Middle frontal gyrus (tissue), 1 donor: ENCODE data around the gene SLIT2.

ENCODE experiments used
- DNase-seq: peaks from one replicate; pipeline ENCODE4 v3.0.0-alpha.2; 2015; ENCODE audit warnings: low spot score; ENCODE audit errors: extremely low spot score

SLIT2 gene, protein sequence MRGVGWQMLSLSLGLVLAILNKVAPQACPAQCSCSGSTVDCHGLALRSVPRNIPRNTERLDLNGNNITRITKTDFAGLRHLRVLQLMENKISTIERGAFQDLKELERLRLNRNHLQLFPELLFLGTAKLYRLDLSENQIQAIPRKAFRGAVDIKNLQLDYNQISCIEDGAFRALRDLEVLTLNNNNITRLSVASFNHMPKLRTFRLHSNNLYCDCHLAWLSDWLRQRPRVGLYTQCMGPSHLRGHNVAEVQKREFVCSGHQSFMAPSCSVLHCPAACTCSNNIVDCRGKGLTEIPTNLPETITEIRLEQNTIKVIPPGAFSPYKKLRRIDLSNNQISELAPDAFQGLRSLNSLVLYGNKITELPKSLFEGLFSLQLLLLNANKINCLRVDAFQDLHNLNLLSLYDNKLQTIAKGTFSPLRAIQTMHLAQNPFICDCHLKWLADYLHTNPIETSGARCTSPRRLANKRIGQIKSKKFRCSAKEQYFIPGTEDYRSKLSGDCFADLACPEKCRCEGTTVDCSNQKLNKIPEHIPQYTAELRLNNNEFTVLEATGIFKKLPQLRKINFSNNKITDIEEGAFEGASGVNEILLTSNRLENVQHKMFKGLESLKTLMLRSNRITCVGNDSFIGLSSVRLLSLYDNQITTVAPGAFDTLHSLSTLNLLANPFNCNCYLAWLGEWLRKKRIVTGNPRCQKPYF (N-terminal part only)

DNA sequence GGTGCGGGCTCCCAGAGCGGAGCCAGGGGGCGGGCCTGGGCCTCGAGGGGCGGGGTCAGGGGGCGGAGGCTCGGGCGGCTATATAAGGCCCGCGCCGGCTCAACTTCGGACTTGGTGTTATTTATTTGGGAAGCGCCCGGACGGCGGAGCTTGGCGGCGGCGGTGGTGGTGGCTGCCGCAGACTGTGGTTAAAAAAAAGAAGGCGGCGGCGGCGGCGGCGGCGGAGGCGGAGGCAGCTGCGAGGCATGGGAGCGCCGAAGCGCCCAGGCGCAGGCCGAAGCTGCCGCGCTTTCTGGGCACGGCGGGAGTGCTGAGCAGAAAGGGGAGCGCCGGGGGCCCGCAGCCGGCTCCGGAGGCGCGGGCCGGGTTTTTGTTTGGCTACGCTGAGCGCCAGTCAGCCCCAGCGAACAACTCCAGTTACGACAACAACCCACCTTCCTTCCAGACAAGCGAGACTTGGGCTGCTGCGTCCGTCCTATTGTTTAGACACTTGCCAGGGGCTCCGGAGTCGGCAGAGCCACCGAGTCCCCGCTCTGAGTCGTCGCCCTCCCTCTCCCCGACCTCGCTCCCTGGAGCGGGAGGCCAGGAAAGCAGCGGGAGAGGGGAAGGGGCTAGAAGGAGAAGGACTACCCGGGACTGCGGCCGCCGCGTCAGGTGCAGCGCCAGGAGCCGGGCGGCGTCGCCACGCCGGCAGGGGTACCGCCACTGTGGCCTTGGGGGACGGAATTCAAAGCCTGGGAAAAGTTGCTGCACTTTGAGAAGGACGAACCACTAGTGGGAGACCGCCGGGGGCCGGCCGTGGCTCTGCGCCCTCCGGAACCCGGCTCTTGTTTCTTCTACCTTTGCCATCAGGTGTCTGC lies at the start of gene SLIT2:
TSS of gene SLIT2 (plus strand) at position 110 of the 860 bp plus-strand sequence. CDS start 1,911 bp downstream, outside the sequence.
- DNase-seq: peak; percentile 38

DNA sequence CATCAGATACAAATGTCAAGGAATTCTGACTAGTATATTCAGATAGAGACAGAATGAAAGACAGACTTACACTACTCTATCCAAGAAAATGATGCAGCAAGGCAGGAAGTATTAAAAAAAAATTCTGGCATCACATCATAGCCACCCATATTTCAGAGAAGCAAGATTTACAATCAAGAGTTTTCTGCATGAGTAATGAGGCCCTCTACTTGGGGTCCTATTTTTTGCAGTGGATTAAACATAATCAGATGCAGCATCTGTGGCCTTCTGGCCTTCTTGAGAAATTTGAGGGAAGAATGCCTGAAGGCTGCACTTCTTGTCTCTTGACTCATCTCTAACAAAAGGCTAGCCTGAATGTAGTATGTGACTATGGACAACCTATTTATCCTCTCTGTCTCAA lies 48.2 kb upstream of the SLIT2 start:
- DNase-seq: no peak

DNA sequence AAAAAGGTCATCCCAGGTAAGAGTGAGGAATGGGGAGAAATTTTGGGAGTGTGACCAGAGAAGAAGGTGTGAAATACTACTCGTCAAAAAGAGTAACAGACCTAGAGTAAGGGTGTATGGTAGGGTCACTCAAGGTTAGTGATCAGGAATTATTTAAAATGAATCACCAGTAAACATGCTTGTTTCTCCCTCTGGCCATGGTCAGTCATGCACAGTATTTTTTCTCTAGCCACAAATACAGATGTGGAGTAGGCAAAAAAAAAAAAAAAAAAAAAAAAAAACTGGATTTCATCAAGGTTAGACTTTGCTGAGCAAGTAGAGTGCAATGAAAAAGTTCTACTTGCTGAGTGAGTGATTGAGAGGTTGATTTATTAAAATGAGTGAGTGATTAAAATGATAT lies 34.2 kb upstream of the SLIT2 start:
- DNase-seq: no peak

DNA sequence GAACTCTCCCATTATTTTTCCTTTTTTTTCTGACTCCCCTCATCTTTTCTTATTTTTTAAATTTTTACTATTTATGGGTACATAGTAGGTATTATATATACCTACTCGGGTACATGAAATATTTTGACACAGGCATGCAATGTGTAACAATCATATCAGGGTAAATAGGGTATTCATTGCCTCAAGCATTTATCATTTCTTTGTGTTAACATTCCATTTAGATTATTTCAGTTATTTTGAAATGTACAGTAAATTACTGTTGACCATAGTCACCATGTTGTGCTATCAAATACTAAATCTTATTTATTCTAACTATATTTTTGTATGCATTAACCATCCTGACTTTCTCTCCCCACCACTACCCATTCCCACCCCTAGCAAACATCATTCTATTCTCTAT lies 33.8 kb upstream of the SLIT2 start:
- no peak for DNase-seq

DNA sequence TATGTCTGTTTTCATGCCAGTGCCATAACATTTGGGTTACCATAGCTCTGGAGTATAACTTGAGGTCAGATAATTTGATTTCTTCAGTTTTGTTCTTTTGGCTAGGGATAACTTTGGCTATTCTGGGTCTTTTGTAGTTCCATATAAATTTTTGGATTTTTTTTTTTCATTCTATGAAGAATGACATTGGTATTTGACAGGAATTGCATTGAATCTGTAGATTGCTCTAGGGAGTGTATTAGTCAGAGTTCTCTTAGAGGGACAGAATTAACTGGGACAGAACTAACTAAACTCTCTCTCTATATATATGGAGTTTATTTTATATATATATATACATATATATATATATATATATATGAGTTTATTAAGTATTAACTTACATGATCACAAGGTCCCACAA lies 32.2 kb upstream of the SLIT2 start:
- no peak for DNase-seq

DNA sequence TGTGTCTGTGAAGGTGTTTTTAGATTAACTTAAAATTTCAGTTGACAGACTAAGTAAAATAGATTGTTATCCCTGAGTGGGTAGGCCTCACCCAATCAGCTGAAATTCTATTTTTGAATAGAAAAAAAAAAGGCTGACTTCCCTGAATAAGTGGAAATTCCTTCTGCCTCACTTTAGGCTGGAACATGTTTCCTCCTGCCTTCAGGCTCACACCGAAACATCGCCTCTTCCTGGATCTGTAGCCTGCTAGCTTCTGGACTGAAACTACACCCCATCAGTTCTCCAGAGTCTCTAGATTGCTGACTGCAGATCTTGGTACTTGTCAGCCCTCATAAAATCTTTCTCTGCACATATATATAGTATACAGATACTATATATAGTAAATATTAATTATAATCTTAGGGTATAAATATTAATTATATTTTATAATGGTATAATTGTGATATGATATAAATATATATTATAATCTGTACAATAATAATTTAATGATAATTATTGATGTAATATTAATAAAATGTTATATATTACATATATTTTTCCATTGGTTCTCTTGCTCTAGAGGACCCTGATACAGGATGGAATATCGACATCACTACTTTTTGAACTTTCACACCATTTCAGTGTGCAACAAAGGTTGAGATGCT lies 13.7 kb upstream of the SLIT2 start:
- DNase-seq: no peak

DNA sequence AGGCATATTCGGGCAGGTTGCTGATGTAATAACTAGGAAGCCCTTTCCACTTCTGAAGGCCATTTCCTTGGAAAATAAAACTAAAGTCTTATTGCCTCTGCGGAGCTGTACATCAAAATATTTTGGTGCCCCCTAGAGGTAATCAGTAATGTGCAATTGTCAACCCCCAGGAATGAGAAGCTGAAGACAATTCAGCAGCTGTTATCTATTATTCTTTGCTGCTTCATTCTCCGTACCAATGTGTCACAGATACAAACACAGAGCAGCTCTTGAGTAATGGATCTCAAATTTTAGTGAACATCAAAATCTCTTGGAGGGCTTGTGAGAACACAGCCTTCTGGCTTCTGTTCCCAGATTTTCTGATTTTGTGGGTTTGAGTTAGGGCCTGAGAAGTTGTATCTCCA lies 3.5 kb upstream of the SLIT2 start:
- DNase-seq: no peak

DNA sequence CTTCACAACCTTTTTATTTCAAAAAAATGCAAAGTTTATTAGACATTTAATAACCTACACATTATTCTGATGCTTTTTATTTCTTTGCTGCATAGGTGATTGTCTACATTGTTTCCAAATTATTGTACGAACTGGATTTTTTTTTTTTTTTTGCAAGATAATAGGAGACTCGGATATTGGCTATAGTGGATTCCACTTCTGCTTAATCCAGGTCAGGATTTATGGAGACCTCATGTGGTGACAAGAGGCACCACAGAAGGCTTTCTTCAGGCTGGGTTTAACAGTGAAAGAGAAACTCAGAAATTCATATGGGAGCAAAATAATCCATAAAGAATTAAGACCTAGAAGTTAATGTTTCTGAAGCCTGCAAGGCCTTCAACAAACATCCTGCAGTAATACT lies 2.4 kb upstream of the SLIT2 start:
- DNase-seq: no peak

DNA sequence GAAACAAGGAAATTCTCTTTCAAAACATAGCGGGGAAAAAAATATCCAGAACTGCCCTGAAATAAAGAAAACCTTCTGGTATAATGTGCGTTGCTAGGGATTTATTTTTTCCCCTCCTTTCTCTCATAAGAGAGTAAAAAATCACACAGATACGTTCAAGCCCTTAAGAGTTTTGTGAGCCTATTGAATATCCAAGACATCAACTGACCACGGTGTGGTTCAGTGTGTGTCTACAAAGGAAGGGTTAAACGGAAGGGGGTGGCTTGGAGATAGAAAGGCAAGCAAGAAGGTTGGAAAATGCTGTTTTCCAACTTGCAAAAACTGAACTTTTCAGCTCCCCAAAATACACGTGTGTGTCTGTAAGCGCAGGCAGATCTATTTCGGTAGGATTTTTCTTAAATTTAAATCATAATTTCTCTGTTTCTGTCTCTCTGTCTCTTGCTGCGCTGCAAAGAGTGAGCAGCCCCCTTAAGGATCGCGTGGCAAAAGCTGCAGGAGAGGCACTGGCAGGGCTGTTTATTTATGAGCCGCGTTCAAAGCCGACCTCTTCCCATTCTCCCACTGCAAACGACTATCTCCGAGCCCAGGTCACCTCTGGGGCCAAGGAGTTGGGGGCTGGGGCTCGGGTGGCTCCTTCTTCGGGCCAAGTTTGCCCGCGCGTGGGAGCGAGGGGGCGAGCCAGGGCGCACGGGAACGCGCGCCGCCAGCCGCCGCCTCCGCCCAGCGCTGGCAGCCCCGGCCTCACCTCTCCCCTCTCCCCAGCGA lies 492 bp upstream of the SLIT2 start:
- no peak for DNase-seq

DNA sequence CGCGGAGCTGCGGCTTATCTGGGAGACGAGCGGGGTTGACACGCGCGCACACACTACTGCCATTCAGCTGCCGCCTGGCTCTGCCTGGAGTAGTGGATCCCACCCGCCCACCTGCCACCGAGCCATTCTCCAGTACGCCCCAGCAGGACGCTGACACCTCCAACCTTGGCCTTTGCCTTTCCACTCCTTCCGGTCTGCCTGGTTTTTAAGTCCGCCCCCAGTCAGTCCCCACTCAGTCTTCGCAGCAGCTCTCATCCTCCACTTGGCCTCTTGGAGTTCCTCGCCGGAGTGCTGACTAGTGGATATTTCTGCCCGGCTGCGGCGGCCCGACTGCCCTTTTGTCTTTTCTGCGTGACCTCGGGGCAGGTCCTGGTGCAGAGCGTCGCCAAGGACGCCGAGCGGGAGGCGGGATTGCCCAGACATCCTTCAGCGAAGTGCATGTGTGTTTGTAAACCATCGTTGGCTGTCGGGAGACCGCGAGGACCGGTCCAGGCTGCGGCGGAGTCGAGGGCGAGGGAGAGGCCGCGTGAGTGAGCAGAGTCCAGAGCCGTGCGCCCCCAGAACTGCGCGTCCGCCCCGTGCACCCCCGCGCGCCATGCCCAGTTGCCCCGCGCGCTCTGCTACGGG lies 1.1 kb downstream of the SLIT2 start:
- DNase-seq: no peak

DNA sequence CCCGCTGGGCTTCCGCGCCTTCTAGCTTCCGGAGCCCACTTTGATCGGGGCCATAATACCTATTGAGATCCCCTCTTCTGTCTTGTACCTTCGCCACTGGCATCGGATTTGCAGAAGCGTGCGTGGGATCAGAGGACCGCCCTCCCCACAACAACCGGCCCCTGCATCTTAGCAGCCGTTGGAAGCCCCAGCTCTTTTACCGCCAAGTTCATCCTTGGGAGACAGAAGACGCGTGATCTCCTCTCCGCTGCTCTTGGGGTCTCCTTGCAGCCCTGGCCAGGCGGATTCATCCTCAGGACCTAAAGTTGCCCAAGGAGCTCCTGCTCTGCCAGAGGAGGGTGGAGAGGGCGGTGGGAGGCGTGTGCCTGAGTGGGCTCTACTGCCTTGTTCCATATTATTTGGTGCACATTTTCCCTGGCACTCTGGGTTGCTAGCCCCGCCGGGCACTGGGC lies 1.6 kb downstream of the SLIT2 start:
- DNase-seq: no peak

DNA sequence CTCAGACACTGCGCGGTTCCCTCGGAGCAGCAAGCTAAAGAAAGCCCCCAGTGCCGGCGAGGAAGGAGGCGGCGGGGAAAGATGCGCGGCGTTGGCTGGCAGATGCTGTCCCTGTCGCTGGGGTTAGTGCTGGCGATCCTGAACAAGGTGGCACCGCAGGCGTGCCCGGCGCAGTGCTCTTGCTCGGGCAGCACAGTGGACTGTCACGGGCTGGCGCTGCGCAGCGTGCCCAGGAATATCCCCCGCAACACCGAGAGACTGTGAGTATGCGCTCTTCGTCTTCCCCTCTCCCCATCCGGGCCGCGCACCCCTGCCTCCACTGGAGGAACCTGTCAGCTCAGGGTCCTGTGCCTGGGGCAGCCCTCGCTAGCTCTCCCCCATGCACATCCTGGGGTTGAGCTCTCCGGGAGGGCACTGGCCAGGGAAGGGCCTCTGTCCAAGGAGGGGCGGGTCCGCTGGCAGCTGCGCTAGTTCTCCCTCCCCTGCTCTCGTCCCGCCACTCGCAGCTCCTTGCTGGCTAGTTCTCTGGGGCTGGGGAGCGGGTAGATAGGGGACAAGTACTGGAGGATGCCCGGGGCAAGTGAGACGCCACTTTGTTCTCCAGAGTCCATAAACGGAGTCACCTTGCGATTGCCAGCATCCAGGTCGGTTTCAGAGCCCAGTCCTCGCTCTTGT lies 2.2 kb downstream of the SLIT2 start:
- DNase-seq: no peak

DNA sequence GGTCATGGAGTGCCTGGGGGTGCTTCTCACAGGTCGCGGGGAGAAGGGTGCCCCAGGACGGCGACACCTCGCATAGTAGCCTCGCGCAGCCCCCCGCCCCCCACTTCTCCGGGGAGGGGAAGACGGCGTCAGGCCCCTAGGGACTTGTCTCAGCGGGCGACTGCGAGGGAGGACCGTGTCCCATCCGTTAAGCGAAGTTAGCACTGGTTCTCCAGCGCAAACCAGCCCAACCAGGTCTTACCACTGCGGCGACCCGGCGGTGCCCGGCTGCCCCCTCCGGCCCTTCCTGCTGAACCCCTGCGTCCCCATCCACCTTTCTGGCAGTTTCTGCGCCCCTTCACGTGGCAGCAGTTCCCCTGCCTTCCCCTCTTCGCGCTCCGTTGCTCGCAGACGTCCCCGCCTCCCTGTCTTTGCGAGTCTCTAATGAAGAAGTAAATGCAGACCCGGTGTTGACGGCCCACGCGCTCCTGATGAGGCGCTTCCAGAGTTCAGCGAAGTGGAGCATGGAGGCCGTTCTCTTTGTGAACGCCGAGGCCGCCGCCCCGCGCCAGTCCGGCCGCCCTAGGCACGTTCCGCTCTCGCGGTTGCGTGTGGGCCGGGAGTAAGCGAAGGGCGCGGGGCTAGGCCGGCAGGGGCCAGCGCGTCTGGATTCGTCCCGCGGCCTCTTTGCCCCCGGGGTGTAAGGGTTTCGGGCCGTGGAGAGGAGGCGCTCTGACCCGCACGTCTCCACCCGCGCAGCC lies 3.0 kb downstream of the SLIT2 start:
- DNase-seq: no peak

DNA sequence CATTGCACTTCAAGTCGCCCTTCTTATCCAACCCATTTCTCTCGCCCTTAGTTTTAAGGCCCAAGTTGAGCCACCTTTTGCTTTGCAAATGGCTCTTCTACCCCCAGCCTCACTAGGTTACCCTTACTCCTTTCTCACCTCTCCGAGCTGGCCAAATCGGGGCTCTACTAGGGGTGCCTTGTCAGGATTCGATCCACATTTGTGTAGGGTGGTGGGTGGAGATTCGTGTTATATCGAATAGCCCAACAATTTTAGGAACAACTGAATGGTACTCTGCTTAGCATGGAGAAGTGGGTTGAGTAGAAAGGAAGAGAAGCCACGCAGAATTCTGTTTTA lies 3.5 kb downstream of the SLIT2 start:
- DNase-seq: no peak

DNA sequence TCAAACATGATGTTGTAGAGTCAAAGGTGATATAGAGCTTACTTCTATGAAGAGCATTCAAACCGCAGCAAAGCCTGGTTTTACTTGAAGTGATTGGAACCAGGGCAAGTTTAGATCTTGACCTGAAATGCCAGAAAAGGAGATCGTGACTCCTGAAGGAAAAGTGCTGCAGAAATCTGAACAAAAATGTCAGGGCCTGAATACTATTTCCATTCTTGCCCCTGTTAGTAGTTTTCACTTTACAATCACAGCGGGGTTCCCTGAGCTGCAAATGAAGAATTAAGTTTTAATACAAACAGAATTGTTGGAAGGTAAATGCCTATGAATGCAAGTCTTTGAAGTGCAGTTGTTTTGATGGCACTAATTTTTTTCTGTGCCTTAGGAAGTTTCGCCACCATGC lies 4.1 kb downstream of the SLIT2 start:
- DNase-seq: no peak

DNA sequence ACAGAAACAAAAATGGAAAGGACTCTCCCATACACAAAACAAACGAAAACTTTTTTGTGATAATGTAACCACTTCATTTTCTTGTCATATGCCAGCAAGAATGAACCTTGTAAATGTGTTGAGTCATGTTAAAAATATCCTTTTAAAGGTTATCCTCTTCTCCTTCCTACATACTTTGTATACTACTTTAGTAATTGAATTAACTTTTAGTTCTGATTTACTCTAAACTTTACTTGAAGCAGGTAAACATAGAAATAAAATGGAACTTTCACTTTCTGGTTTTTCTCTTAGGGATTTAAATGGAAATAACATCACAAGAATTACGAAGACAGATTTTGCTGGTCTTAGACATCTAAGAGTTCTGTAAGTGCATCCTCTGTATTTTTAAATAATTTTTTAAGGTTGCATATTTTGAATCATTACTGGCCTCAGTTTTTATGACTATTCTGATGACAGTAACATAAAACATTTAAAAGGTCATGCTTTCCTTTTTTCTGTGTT lies 4.7 kb downstream of the SLIT2 start:
- no peak for DNase-seq

DNA sequence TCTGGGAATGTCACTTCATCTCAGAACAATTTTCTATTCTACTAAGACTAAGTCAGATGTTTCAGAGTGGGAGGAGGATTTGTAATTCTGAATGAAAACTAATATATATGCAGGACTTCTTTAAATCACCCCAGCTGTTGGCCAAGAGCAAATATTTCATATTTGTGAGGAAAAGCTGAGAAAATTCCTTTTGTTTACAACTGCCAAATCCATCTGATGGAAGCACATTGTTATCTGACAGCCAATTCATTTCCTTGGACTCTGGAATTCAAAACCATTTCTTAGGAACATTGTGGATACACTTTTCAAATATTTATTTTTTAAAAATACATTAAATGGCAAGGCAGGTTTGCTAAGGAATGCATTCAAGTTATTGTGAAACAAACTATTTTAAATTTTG lies 8.0 kb downstream of the SLIT2 start:
- DNase-seq: no peak

DNA sequence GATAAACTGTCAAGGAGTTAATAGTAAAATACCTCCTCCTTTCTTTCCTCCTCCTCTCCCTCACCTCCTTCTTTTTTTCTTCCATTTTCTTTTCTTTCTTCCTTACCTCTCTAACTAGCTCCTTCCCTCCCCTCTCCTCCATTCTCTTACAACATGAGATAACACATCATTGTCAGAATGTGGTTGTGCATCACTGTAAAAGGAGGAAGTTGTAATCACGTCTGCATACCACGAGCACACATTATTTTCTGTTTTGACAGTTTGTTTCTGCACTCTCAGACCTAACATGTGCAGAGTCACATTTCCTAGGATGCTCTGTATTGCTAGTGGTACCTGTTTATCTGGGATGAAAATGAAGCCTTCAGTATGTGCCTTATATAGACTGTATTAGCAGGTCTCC lies 9.1 kb downstream of the SLIT2 start:
- no peak for DNase-seq

DNA sequence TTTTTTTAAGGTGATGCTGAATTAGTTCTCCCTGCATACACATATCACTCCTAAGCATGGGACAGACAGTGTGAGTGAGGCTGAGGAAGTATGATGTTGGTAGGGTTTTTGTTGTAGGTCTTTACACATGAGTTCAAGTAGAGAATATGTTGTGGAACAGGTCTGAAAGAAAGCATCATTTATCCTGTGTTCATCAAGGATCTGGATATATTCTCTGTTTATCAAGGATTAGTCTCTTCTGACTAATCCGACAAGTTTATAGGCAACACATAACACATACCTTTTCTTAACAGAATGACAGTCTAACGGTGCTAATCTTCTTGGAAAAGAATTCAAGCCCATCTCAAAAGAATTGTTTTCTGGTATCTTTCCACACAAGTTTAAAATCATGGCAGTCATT lies 10.5 kb downstream of the SLIT2 start:
- no peak for DNase-seq
